Midbrain (tissue), 1 donor: Measurements from ENCODE around the gene RABL2A.
"Not testable (repeated sequence)": the region's sequence is repeated elsewhere in the genome, so short reads cannot be mapped to it uniquely, and the experiment has no call there.

Source experiments
- DNase-seq: peaks from one replicate; lab custom pipeline; 2025; lab: John Stamatoyannopoulos, UW

The RABL2A gene

DNA sequence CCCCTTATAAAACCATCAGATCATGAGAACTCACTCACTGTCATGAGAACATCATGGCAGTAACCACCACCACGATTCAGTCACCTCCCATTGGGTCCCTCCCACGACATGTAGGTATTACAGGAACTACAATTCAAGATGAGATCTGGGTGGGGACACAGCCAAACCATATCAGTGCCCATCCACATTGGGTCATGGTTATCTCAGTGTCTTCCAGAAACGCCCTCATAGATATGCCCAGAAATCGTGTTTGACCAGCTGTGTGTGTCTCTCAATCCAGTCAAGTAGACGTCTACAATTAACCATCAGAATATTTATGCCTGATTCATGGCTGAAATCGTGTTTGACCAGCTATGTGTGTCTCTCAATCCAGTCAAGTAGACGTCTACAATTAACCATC is 17.2 kb upstream of the RABL2A start:
- not testable (repeated sequence) for DNase-seq

- not testable (repeated sequence) for DNase-seq
Observed at GRCh38 chr2:113621002-113621401, 6.1 kb upstream of the RABL2A start.

DNA sequence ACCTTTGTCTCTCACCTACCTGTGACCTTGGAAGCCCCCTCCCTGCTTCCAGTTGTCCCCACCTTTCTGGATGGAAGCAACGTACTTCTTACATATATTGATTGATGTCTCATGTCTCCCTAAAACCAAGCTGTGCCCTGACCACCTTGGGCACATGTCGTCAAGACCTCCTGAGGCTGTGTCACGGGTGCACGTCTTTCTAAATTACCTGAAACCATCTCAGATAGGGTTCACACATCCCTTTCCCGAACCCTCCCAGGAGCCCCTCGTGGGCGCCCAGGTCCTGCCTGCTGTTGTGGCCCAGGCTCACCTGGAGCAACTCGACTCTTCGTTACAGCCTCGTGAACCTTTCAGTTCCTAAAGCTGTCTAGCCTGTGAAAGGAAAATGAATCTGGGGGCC is 1.2 kb upstream of the RABL2A start:
- not testable (repeated sequence) for DNase-seq

DNA sequence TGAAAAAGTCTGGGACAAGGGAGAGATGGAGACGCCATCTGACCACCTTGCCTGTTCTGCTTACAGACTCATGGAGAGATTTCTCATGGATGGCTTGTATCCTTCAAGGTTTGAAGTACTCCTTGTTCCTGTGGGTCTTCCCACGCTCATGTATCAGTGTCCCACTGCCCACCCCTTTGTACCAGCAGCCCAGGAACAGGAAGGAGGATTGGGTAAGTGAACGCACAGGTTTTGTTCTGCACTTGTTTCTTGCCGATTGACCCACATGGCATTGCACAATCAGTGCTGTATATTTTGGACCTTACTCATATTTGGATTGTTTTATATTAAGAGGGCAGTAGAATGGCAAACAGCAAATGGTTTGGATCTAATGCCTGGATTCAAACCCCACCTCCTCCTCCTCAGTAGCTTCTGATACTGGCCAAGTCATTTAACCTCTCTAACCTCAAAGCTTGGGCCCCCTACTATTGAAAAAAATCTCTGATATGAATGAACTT is 5.8 kb downstream of the RABL2A start:
- DNase-seq: not testable (repeated sequence)

- DNase-seq: not testable (repeated sequence)
Observed at GRCh38 chr2:113635358-113635757, 8.3 kb downstream of the RABL2A start.

- DNase-seq: not testable (repeated sequence)
Observed at GRCh38 chr2:113636226-113636625, 9.2 kb downstream of the RABL2A start.

DNA sequence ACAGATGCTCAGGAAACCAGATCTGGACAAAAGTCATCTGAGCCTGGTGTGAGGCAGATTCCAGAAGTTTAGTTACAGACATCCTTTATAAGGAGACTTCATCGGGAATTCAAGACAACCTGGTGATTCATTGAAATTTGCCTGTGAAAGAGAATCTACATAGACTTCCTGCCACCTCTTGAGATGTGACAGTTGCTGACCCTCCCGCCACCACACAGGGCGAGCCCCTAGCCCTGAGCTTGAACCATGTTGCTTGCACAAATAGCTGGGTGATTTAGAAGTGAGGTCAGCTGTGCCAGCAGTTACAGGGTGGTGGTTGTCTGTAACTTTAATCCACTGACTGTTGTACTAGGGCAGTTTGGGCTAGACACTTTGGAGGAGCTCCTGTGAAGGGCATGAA is 11.0 kb downstream of the RABL2A start:
- DNase-seq: not testable (repeated sequence)

DNA sequence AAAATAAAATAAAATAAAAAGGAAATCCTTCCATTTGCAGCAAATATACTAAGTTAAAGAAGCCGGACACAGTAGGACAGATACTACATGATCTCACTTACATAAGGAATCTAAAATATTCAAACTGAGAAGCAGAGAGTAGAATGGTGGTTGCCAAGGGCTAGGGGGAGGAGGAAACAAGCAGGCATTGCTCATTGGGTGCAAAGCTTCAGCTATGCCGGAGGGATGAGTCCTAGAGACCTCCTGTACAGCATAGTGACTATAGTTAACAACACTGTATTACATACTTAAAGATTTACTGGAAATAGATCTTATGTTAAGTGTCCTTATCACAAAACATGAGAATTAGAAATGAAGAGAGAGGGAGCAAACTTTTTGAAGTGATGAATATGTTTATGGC is 19.2 kb downstream of the RABL2A start:
- not testable (repeated sequence) for DNase-seq

DNA sequence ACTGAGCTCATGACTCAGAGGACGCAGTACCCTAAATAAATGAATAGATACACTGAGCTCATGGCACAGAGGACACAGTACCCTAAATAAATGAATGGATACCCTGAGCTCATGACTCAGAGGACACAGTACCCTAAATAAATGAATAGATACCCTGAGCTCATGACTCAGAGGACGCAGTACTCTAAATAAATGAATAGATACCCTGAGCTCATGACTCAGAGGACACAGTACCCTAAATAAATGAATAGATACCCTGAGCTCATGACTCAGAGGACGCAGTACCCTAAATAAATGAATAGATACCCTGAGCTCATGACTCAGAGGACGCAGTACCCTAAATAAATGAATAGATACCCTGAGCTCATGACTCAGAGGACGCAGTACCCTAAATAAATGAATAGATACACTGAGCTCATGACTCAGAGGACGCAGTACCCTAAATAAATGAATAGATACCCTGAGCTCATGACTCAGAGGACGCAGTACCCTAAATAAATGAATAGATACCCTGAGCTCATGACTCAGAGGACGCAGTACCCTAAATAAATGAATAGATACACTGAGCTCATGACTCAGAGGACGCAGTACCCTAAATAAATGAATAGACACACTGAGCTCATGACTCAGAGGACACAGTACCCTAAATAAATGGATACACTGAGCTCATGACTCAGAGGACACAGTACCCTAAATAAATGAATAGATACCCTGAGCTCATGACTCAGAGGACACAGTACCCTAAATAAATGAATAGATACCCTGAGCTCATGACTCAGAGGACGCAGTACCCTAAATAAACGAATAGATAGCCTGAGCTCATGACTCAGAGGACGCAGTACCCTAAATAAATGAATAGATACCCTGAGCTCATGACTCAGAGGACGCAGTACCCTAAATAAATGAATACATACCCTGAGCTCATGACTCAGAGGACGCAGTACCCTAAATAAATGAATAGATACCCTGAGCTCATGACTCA is 24.1 kb downstream of the RABL2A start:
- not testable (repeated sequence) for DNase-seq

DNA sequence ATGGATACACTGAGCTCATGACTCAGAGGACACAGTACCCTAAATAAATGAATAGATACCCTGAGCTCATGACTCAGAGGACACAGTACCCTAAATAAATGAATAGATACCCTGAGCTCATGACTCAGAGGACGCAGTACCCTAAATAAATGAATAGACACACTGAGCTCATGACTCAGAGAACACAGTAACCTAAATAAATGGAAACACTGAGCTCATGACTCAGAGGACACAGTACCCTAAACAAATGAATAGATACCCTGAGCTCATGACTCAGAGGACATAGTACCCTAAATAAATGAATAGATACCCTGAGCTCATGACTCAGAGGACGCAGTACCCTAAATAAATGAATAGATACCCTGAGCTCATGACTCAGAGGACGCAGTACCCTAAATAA is 25.5 kb downstream of the RABL2A start:
- not testable (repeated sequence) for DNase-seq

DNA sequence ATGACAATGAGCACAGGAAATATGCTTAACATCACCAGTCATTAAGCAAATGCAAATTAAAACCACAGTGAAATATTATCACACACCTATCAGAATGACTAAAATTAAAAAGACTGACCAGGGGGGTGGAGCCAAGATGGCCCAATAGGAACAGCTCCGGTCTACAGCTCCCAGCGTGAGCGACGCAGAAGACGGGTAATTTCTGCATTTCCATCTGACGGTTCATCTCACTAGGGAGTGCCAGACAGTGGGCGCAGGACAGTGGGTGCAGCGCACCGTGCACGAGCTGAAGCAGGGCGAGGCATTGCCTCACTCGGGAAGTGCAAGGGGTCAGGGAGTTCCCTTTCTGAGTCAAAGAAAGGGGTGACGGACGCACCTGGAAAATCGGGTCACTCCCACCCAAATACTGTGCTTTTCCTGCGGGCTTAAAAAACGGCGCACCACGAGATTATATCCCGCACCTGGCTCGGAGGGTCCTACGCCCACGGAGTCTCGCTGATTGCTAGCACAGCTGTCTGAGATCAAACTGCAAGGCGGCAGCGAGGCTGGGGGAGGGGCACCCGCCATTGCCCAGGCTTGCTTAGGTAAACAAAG is 29.1 kb downstream of the RABL2A start:
- not testable (repeated sequence) for DNase-seq

DNA sequence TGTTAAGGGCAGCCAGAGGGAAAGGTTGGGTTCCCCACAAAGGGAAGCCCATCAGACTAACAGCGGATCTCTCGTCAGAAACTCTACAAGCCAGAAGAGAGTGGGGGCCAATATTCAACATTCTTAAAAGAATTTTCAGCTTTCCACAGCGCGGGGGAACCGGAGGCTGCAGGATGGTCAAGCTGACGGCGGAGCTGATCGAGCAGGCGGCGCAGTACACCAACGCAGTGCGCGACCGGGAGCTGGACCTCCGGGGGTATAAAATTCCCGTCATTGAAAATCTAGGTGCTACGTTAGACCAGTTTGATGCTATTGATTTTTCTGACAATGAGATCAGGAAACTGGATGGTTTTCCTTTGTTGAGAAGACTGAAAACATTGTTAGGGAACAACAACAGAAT is 30.7 kb downstream of the RABL2A start:
- DNase-seq: not testable (repeated sequence)

- not testable (repeated sequence) for DNase-seq
Observed at GRCh38 chr2:113663285-113664060, 36.4 kb downstream of the RABL2A start.

GRCh38 chr2:113664761-113665533 is 37.9 kb downstream of the RABL2A start:
- not testable (repeated sequence) for DNase-seq

GRCh38 chr2:113669013-113669412 is 41.9 kb downstream of the RABL2A start:
- not testable (repeated sequence) for DNase-seq

GRCh38 chr2:113672326-113672932 is 45.4 kb downstream of the RABL2A start:
- DNase-seq: no peak

DNA sequence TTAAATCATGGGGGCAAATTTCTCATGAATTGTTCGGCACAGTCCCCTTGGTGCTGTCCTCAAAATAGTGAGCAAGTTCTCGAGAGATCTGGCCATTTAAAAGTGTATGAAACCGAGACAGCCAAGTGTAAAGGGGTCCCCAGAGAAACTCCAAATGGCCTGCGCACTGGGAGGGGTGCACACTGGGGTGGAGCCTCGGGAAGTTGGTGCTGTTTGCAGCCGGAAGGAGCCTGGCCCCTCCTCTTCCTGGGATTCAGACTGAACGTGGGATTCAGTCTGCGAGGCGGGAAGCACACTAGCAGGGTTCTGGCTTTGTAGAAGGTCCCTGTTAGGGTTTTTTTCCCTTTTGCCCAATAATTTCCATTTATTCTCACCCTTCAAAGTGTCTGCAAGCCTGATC is 48.8 kb downstream of the RABL2A start:
- DNase-seq: no peak

- DNase-seq: no peak
Observed at GRCh38 chr2:113676623-113677266, 49.7 kb downstream of the RABL2A start.

- DNase-seq: no peak
Observed at GRCh38 chr2:113677330-113677729, 50.3 kb downstream of the RABL2A start.

DNA sequence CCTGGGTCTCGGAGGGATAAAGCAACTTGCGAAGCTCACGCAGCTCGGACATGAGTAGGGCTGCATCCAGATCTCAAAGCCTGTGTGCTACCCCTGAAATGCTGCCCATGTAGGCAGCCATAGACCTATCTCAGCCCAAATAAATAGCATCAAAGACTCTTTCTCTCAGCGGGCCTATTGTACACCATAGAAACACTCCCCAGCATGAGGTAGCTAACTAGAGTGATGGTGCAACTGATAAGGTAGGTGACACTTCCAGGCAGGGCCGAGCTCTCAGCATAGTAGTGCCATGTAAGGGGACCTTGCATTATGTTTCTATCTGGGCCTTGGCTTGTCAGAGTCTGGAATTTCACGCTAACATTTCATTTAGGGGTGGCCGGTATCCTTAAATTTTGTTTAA is 52.4 kb downstream of the RABL2A start:
- no peak for DNase-seq
